Choroid plexus epithelial cell (primary cell): ENCODE results near the gene SOX12.
"Not testable (repeated sequence)": the region's sequence is repeated elsewhere in the genome, so short reads cannot be mapped to it uniquely, and the experiment has no call there.

Experiments
- DNase-seq: peaks from one replicate; pipeline ENCODE4 v3.0.0-alpha.2; 2010; ENCODE audit warnings: low read depth
- H3K4me3 ChIP-seq: 2 replicates; pipeline ENCODE4 v1.5.1; 2011; ENCODE audit warnings: low read depth, mild to moderate bottlenecking, control low read depth, low read length, moderate library complexity
- TF ChIP-seq, protein P1 (sequence below): conservative IDR thresholded peaks from 2 replicates; pipeline ENCODE4 v1.5.1; 2011; ENCODE audit warnings: low read depth, mild to moderate bottlenecking, control low read depth, inconsistent platforms, low read length, moderate library complexity

SOX12 gene

DNA sequence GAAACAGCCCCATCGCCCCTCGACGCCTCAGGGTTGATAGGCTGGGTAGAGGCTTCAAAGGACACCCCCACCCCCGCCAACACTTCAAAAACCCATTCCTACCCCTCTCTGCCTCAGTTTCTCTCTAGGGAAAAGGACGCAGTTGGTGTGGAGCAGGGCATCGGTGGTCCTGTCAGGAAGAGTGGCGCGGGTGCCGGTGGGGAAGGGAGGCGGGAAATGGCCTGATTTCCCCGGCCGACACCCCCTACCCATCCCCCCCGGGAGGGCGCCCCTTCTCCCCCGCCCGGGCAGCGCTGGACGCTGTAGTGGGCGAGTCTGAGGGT lies 21.9 kb downstream of the SOX12 start:
- no peak for DNase-seq
- peak overlapping the region; percentile 81 for H3K4me3 ChIP-seq
- TF ChIP-seq, protein P1, sequence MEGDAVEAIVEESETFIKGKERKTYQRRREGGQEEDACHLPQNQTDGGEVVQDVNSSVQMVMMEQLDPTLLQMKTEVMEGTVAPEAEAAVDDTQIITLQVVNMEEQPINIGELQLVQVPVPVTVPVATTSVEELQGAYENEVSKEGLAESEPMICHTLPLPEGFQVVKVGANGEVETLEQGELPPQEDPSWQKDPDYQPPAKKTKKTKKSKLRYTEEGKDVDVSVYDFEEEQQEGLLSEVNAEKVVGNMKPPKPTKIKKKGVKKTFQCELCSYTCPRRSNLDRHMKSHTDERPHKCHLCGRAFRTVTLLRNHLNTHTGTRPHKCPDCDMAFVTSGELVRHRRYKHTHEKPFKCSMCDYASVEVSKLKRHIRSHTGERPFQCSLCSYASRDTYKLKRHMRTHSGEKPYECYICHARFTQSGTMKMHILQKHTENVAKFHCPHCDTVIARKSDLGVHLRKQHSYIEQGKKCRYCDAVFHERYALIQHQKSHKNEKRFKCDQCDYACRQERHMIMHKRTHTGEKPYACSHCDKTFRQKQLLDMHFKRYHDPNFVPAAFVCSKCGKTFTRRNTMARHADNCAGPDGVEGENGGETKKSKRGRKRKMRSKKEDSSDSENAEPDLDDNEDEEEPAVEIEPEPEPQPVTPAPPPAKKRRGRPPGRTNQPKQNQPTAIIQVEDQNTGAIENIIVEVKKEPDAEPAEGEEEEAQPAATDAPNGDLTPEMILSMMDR: no peak

DNA sequence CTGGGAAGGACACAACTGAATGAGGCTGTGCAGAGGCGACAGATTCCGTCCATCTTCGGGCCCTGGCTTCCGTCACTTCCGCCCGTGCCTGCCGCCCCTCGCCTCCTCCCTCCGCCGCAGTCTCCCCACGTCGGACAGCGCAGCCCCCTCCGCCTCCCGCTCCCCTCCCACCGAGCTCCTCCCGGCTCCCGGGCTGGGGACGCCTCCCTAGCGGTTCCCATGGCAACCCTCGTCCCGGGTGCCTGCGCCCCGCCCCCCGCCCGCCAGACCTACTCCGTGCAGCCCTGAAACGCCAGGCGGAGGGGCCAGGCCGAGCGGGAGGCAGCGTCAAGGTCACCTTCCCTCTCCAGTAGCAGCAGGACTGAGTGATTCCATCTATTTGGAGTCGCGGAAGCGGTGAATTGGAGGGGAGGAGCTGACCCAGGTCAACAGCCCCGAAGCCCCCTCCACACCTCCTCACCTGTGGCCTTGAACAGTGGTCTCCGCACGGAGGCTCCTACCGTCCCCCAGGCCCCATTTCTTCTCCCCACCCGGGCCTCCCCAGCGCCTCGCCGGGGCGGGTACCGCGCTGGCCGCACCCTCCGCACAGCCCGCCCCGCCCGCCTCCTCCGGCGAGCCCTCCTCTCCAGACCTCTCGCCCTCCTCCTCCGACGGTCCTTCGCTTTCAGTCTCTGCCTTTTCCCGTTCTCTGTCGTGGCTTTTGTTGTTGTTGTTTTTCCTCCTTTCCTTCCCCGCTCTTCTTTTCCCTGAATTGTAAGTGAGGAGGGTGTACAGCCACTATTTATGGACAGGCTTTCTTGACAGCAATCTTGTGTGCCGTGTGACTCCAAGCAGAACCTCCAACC lies 22.5 kb downstream of the SOX12 start:
- TF ChIP-seq, protein P1: no peak
- DNase-seq: peak; percentile 98
- peak overlapping the region; percentile 81 for H3K4me3 ChIP-seq

DNA sequence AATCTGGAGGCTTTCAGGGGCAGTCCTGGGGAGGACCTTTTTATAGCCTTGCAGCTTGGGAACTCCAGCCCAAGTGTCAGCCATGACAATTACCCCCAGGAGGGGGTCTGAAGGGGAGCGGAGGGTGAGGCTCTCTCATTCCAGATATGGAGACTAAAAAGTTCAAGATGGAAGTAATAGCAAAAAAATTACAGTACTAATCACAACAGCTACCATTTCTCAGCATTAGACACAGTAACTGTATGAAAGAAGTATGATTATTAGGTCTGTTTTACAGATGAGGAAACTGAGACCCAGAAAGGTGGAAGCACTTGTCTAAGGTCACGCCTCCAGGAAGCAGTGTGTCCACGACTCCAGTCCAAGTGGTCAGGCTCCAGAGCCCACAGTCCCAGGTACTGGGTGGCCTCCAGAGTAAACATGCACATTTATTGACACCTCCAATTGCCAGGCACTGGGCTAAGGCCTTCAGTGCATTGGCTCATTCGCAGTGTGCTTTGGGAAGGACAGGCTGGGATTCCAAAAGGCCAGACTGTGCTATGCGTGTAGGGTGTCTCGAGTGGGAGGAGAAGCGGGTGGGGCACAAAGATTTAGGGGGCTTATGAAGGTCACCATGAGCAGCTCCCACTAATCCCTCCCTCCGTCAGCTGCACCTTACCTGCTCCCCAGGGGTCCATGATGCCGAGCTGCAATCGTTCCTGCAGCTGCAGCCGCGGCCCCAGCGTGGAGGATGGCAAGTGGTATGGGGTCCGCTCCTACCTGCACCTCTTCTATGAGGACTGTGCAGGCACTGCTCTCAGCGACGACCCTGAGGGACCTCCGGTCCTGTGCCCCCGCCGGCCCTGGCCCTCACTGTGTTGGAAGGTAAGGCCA lies 23.9 kb downstream of the SOX12 start:
- no peak for DNase-seq
- TF ChIP-seq, protein P1: no peak
- H3K4me3 ChIP-seq: no peak overlapping the region

DNA sequence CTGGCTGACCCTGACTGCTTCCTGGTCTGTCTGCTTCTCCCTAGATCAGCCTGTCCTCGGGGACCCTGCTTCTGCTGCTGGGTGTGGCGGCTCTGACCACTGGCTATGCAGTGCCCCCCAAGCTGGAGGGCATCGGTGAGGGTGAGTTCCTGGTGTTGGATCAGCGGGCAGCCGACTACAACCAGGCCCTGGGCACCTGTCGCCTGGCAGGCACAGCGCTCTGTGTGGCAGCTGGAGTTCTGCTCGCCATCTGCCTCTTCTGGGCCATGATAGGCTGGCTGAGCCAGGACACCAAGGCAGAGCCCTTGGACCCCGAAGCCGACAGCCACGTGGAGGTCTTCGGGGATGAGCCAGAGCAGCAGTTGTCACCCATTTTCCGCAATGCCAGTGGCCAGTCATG lies 27.8 kb downstream of the SOX12 start:
- no peak overlapping the region for H3K4me3 ChIP-seq
- DNase-seq: no peak
- TF ChIP-seq, protein P1: no peak

DNA sequence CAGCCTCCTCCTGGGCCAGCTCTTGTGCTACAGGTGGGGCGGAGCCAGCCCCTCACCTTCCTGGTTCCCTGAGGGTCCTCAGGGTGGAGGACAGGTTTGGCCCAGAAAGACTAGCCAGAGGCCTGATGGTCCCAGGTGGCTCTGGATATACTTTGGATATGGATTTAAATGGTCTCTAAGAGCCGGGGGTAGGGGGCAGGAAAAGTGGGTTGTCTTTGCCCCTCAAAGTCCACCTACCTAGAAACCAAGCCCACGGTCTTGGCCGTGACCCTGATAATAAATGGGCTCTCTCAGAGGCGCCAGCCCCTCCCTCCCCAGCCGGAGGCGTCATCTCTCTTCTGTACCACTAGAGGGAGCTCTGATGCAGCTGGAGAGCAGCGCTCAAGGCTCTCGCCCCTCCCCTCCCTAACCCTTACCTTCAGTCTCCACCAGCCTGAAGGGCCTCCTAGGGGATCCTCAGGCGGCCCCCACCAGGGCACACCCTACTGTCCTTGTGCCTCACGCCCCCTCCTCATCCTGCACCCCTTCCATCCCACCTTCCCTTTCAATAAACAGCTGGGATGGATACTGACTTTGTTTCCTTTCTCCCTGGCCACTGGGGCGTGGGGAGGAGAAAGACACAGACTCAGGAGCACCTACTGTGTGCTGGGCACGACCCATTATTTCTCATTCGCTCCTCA lies 29.1 kb downstream of the SOX12 start:
- H3K4me3 ChIP-seq: no peak overlapping the region
- TF ChIP-seq, protein P1: peak; percentile 94

DNA sequence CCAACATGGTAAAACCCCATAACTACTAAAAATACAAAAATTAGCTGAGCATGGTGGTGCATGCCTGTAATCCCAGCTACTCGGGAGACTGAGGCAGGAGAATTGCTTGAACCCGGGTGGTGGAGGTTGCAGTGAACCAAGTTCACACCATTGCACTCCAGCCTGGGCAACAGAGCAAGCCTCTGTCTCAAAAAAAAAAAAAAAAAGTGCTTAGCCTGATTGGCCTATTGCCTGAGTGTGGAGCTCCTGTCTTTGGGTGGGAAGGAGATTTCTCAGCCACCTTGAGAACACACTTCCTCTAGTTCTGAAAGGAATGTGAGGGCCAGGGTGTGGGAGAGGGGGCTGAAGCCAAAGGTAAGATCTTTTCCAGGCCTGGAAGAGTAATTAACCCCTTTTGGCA lies 30.8 kb downstream of the SOX12 start:
- H3K4me3 ChIP-seq, DNase-seq: not testable (repeated sequence)

More for the DNA sequence above, 29.1 kb downstream of the SOX12 start:
- DNase-seq: peak; percentile 81

DNA sequence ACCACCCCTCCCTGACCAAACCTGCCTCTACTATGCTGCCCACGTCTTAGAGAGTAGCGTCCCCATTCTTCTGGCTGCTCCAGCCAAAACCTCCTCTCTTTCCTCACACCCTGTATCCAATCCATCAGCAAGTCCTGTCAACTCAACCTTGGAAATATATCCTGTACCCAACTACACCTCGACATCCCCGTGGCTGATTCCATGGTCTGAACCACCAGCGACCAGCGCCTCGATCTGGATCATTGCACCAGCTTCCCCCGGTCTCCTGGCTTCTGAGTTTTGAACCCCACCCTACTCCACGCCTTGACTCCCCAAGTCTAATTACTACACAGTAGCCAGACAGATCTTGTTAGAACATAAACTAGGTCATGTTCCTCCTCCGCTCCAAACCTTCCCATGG lies 31.4 kb downstream of the SOX12 start:
- TF ChIP-seq, protein P1: no peak
- H3K4me3 ChIP-seq: no peak overlapping the region
- DNase-seq: no peak
